Measurements from ENCODE around the gene RPH3AL. TPM values are rescaled to one million over a fixed set of nuclear protein-coding genes. Genes with fewer than 3 reads are reported as not detected.

RPH3AL gene
- total and polyA plus RNA-seq, 10 of the 15 experiments (the other 5 are each of a cell fraction or from before 2014, with no cell fraction given) = 0.04 to 1.2 (median 0.47) TPM; not detected in 2

- Histone ChIP-seq H3K4me3 (no peak overlapping the region), H3K79me2 (ENCODE audit: control insufficient read depth, insufficient read depth, low read length) (no peaks in the 10 kb centered on the region), H3K4me2 (ENCODE audit: control insufficient read depth, insufficient read depth) (no peak overlapping the region), H3K27me3 (replicated peaks in 1 of 2; ENCODE audit: control insufficient read depth in 2 of 2, insufficient read depth in 2 of 2, low read length in 1 of 2) (no peaks in the 10 kb centered on the region; a peak in 1 of 4 replicates), H3K9ac (ENCODE audit: control insufficient read depth, insufficient read depth, low read length) (no peak overlapping the region), H3K9me3 (replicated peaks; ENCODE audit: control insufficient read depth, insufficient read depth, low read length) (no peaks in the 10 kb centered on the region; the same call in 2 of the 3 replicates), H3K4me1 (ENCODE audit: control insufficient read depth, insufficient read depth, low read length) (no peaks in the 10 kb centered on the region), H3K27ac (ENCODE audit: control insufficient read depth, insufficient read depth) (no peak overlapping the region), H3K36me3 (ENCODE audit: control insufficient read depth in 2 of 2, insufficient read depth in 2 of 2, low read length in 1 of 2) (no peaks in the 10 kb centered on the region), H2AFZ (ENCODE audit: control insufficient read depth, low read depth, low read length) (no peak overlapping the region), H4K20me1 (ENCODE audit: control insufficient read depth, insufficient read depth) (no peaks in the 10 kb centered on the region)
- ChIA-PET POLR2A (no interaction called here), RAD21 (ENCODE audit: unreplicated experiment) (interaction anchor here (1.0 kb wide), 1 partner anchor 32 kb away, joined by 5 read pairs; no protein-coding TSS in a partner anchor), SMC1A (ENCODE audit: uncharacterized antibody, unreplicated experiment) (no interaction called here), CTCF (no interaction called here)
- in situ Hi-C loops (cut with MboI) (no loop called here), intact Hi-C loops (cut with micrococcal nuclease; ENCODE audit: unreplicated experiment) (no loop called here)
- FAIRE-seq (no peak), ATAC-seq (no peak), DNase-seq (ENCODE audit: low read depth, low spot score) (no peak)
- no peak for TF ChIP-seq CBX5 (IDR thresholded peaks at IDR 0.05; ENCODE audit: low read depth)
- WGBS (ENCODE audit: insufficient coverage, insufficient replicate concordance, low lambda C conversion rate, missing lambda C conversion rate) = 13% methylated on average over 8 of the region's 8 CpGs
- no TSS peak for BruUV-seq (replicated peaks)
These were observed 1.2 kb upstream of the RPH3AL start for GRCh38 chr17:353838-354234.

DNA sequence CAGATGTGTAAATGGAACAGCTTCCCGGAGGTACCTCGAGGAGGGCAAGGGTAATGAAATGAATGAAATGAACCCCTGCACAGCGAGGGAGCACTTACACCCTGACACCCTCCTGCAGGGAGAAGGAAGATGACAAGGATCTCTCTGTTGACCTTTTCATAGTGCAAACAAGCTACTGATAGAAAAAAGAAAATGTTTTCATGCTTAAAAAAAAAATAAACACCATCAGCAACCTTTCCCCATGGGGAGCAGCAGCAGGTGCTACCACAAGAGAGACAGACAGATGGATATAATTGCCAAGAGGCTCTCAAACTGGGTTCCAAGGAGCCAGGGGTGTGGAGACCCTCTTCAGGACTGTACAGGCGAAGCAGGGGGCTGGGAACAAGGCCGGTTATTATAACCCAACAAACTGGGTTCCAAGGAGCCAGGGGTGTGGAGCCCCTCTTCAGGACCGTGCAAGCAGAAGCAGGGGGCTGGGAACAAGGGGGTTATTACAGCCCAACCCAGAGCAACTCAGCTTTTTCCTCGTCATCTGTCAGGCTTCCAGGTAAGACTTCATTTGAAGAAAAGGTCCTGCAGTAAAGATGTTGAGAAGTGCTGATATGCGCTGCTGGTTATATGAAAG is 718 bp upstream of the RPH3AL start:
- H3K27me3 ChIP-seq (replicated peaks in 1 of 2; ENCODE audit: control insufficient read depth in 2 of 2, insufficient read depth in 2 of 2, low read length in 1 of 2) = no peaks in the 10 kb centered on the region; a peak in 1 of 4 replicates
- H4K20me1 ChIP-seq (ENCODE audit: control insufficient read depth, insufficient read depth) = no peaks in the 10 kb centered on the region
- ChIA-PET RAD21 (ENCODE audit: unreplicated experiment) (no interaction called here), CTCF (no interaction called here), POLR2A (no interaction called here), SMC1A (ENCODE audit: uncharacterized antibody, unreplicated experiment) (no interaction called here)
- ATAC-seq (no peak), DNase-seq (ENCODE audit: low read depth, low spot score) (no peak), FAIRE-seq (no peak)
- 25% methylated on average over 8 of the region's 8 CpGs for whole genome bisulfite sequencing (ENCODE audit: insufficient coverage, insufficient replicate concordance, low lambda C conversion rate, missing lambda C conversion rate)
- no peaks in the 10 kb centered on the region for H3K36me3 ChIP-seq (ENCODE audit: control insufficient read depth in 2 of 2, insufficient read depth in 2 of 2, low read length in 1 of 2)
- TF ChIP-seq ELK1 (IDR thresholded peaks at IDR 0.05; ENCODE audit: low read depth, low read length) = no peak
- no peak for TF ChIP-seq PAX5 (IDR thresholded peaks at IDR 0.05; ENCODE audit: borderline replicate concordance, low read depth, low read length)
- TF ChIP-seq, protein P1, sequence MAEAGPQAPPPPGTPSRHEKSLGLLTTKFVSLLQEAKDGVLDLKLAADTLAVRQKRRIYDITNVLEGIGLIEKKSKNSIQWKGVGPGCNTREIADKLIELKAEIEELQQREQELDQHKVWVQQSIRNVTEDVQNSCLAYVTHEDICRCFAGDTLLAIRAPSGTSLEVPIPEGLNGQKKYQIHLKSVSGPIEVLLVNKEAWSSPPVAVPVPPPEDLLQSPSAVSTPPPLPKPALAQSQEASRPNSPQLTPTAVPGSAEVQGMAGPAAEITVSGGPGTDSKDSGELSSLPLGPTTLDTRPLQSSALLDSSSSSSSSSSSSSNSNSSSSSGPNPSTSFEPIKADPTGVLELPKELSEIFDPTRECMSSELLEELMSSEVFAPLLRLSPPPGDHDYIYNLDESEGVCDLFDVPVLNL (IDR thresholded peaks at IDR 0.05; ENCODE audit: low read depth, low read length) = no peak
- no peak for TF ChIP-seq YY1 (IDR thresholded peaks at IDR 0.05; ENCODE audit: low read depth, low read length)
- no peak for TF ChIP-seq MEF2A (IDR thresholded peaks at IDR 0.05; ENCODE audit: insufficient read depth, low read depth, low read length)
- TF ChIP-seq USF2 (IDR thresholded peaks at IDR 0.05; ENCODE audit: borderline replicate concordance, low read depth, low read length) = no peak
- TF ChIP-seq SP1 (IDR thresholded peaks at IDR 0.05; ENCODE audit: low read depth, low read length) = no peak
- no peak for TF ChIP-seq SREBF1 (IDR thresholded peaks at IDR 0.05; ENCODE audit: low read length)
- H3K79me2 ChIP-seq (ENCODE audit: control insufficient read depth, insufficient read depth, low read length) = no peaks in the 10 kb centered on the region
- H3K4me3 ChIP-seq = no peak overlapping the region
- in situ Hi-C loops (cut with MboI) (no loop called here), intact Hi-C loops (cut with micrococcal nuclease; ENCODE audit: unreplicated experiment) (no loop called here)
- no TSS peak for BruUV-seq (replicated peaks)
- H3K4me2 ChIP-seq (ENCODE audit: control insufficient read depth, insufficient read depth) = no peak overlapping the region
- H3K9ac ChIP-seq (ENCODE audit: control insufficient read depth, insufficient read depth, low read length) = no peak overlapping the region
- no peak overlapping the region for H2AFZ ChIP-seq (ENCODE audit: control insufficient read depth, low read depth, low read length)
- H3K27ac ChIP-seq (ENCODE audit: control insufficient read depth, insufficient read depth) = no peak overlapping the region
- H3K9me3 ChIP-seq (replicated peaks; ENCODE audit: control insufficient read depth, insufficient read depth, low read length) = no peaks in the 10 kb centered on the region; the same call in 2 of the 3 replicates
- H3K4me1 ChIP-seq (ENCODE audit: control insufficient read depth, insufficient read depth, low read length) = no peaks in the 10 kb centered on the region
